GM10266 (cell line): Measurements from ENCODE around the gene HAUS6.

Source experiments
- DNase-seq: peaks from one replicate; pipeline ENCODE4 v3.0.0; 2012; ENCODE audit errors: extremely low spot score
- CTCF ChIP-seq: IDR thresholded peaks from 2 replicates; pipeline ENCODE4 v1.5.1; 2012; ENCODE audit warnings: mild to moderate bottlenecking, low read depth; ENCODE audit not compliant: control insufficient read depth, insufficient read depth; ENCODE audit errors: missing control alignments

The HAUS6 gene

GRCh38 chr9:19050637-19051591, 51.8 kb downstream of the HAUS6 start:
- no peak for TF ChIP-seq CTCF
- no peak for DNase-seq

GRCh38 chr9:19049917-19050636, 52.6 kb downstream of the HAUS6 start:
- no peak for TF ChIP-seq CTCF
- no peak for DNase-seq

- DNase-seq = peak; percentile 95
- TF ChIP-seq CTCF = peak; percentile 74
Observed at GRCh38 chr9:19048966-19049916, 53.5 kb downstream of the HAUS6 start, which contains the start of gene RRAGA. Gene RRAGA (plus strand): TSS chr9:19049427. CDS start chr9:19049660, 233 bp downstream.

GRCh38 chr9:19036611-19037010, 66.1 kb downstream of the HAUS6 start:
- no peak for TF ChIP-seq CTCF
- DNase-seq = no peak

- no peak for TF ChIP-seq CTCF
- DNase-seq = no peak
Observed at GRCh38 chr9:19033015-19033414, 69.7 kb downstream of the HAUS6 start, which contains the start of gene SAXO1. Gene SAXO1 (minus strand): TSS chr9:19033209. CDS start chr9:19032908, 301 bp downstream.

- no peak for DNase-seq
- no peak for TF ChIP-seq CTCF
Observed at GRCh38 chr9:19032406-19032805, 70.3 kb downstream of the HAUS6 start.
